Stomach (tissue), 9 donors: ENCODE measurements around the gene PACC1. TPM values are rescaled to one million over a fixed set of nuclear protein-coding genes. Genes with fewer than 3 reads are reported as not detected.

Source experiments
- DNase-seq, 2 donors: peaks; one replicate each; pipeline versions ENCODE4 v3.0.0 to v3.0.0-alpha.2; 2013 to 2019
- H3K27ac ChIP-seq, 5 donors: fragments of 200-600 bp in 4 of 5; sonication (generic) in 4 of 5; one replicate each; pipeline ENCODE4 v1.5.1; 2013 to 2019; ENCODE audit warnings: mild to moderate bottlenecking in 1 of 5, moderate library complexity in 1 of 5
- H3K27me3 ChIP-seq, 3 donors: fragments of 200-600 bp; sonication (generic); one replicate each; pipeline ENCODE4 v1.5.1; 2017 to 2019; ENCODE audit warnings: mixed run types in 1 of 3
- H3K36me3 ChIP-seq, 4 donors: fragments of 200-600 bp; sonication (generic); 1 replicate in 3 of 4; 2 replicates in 1 of 4; pipeline ENCODE4 v1.5.1; 2016 to 2019
- H3K4me1 ChIP-seq, 4 donors: fragments of 200-600 bp; sonication (generic); one replicate each; pipeline ENCODE4 v1.5.1; 2016 to 2019
- H3K4me3 ChIP-seq, 4 donors: fragments of 200-600 bp; sonication (generic) in 3 of 4; one replicate each; pipeline ENCODE4 v1.5.1; 2016 to 2019; ENCODE audit warnings: mild to moderate bottlenecking in 1 of 4
- H3K9me3 ChIP-seq, 4 donors: fragments of 200-600 bp; sonication (generic); one replicate each; pipeline ENCODE4 v1.5.1; 2016 to 2019
- EP300 ChIP-seq: sonication (generic); formaldehyde crosslinking; IDR thresholded peaks from one replicate; pipeline ENCODE4 v1.6.1; 2017; ENCODE audit warnings: antibody characterized with exemption
- POLR2A ChIP-seq, 4 donors: fragments of 450-650 bp; IDR thresholded peaks; one replicate each; pipeline ENCODE4 v1.6.1; 2016; ENCODE audit warnings: antibody characterized with exemption in 4 of 4, control low read depth in 2 of 4, mild to moderate bottlenecking in 1 of 4, moderate library complexity in 1 of 4
- POLR2AphosphoS5 ChIP-seq, 3 donors: sonication (generic); formaldehyde crosslinking; IDR thresholded peaks; one replicate each; pipeline ENCODE4 v1.6.1; 2016; ENCODE audit warnings: antibody characterized with exemption in 3 of 3
- WGBS, 5 donors: extraction: QIAGEN DNeasy Blood & Tissue Kit in 3 of 5; methylation state at CpG; one replicate each; pipeline versions ENCODE4 v1.1.5 to v1.1.7; 2013 to 2018; 5-methylcytosine and 5-hydroxymethylcytosine counted together
- intact Hi-C: fragments of 100-400 bp; cut with DNase I; formaldehyde crosslinking; loops from one replicate; pipeline ENCODE4 v1.15.1; 2023; ENCODE audit warnings: low total_unique reads
- polyA plus RNA-seq, 3 donors: library from polyadenylated mRNA; stranded (reverse); fragments of 200-250 nt; gene quantifications; one replicate each; pipeline ENCODE4 v1.2.3, GENCODE V29; 2013
- total RNA-seq, 5 donors: library from RNA; depleted of rRNA; stranded (reverse); fragments of >200 nt; gene quantifications; one replicate each; pipeline versions ENCODE4 v1.1.0 to v1.2.3, GENCODE V29; 2014 to 2016
- TF ChIP-seq, protein P1 (sequence below), 7 experiments: fragments of 450-650 bp in 4 of 7; fragments of 200-600 bp in 3 of 7; sonication (generic) in 3 of 7; IDR thresholded peaks; one replicate each; pipeline ENCODE4 v1.5.1; 2016 to 2019; ENCODE audit warnings: antibody characterized with exemption in 7 of 7, control low read depth in 2 of 7, mild to moderate bottlenecking in 1 of 7
- donor health status: healthy with polysubstance abuse.
- donor health status: Bipolar disorder and iron deficiency.
- donor health status: healthy.

PACC1 gene
- total and polyA plus RNA-seq, 8 donors, result 0.58 to 6.4 (median 2.0) TPM

DNA sequence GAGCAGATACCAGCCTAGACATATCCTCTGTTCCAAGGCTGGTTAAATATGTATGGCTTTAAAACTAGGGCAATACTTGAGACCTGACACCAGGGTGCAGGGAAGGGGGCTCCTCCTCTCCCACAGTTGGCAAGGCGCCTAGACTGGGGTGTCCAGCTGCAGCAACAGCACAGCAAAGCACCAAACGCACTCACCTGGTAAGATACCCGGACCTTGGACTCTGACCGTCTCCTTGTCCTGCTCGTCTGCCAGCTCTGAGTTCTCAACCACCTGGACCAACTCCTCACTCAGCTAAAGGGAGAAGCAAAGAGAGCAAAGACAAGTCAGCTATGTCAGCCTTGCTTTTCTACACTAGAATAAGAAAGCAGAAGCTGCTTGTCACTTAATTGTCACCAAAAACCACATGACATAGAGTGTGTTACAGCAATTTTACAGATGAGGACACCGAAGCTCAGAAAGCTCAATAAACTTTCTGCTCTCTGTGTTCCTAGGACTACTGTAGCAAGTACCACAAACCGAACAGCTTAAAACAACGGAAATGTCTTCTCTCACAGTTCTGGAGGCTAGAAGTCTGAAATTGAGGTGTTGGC lies 4.4 kb downstream of the PACC1 start:
- Histone ChIP-seq H3K9me3 (no peaks in the 10 kb centered on the region), H3K27me3 (no peaks in the 10 kb centered on the region), H3K36me3 (peaks cover 18 to 58% (median 48%) of the 10 kb centered on the region in 4 donors), H3K4me3 (no peak overlapping the region), H3K4me1 (peaks cover 5 to 21% (median 14%) of the 10 kb centered on the region in 4 donors), H3K27ac (no peak overlapping the region)
- intact Hi-C loops, result no loop called here
- DNase-seq, result no peak
- 91 to 95% (median 92%) methylated on average over 6 to 8 of the region's 8 CpGs for WGBS, 5 donors
- TF ChIP-seq POLR2AphosphoS5 (IDR thresholded peaks at IDR 0.05) (no peak), EP300 (no peak), POLR2A (IDR thresholded peaks at IDR 0.05) (no peak)
- TF ChIP-seq, protein P1, sequence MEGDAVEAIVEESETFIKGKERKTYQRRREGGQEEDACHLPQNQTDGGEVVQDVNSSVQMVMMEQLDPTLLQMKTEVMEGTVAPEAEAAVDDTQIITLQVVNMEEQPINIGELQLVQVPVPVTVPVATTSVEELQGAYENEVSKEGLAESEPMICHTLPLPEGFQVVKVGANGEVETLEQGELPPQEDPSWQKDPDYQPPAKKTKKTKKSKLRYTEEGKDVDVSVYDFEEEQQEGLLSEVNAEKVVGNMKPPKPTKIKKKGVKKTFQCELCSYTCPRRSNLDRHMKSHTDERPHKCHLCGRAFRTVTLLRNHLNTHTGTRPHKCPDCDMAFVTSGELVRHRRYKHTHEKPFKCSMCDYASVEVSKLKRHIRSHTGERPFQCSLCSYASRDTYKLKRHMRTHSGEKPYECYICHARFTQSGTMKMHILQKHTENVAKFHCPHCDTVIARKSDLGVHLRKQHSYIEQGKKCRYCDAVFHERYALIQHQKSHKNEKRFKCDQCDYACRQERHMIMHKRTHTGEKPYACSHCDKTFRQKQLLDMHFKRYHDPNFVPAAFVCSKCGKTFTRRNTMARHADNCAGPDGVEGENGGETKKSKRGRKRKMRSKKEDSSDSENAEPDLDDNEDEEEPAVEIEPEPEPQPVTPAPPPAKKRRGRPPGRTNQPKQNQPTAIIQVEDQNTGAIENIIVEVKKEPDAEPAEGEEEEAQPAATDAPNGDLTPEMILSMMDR (IDR thresholded peaks at IDR 0.05), result no peak

DNA sequence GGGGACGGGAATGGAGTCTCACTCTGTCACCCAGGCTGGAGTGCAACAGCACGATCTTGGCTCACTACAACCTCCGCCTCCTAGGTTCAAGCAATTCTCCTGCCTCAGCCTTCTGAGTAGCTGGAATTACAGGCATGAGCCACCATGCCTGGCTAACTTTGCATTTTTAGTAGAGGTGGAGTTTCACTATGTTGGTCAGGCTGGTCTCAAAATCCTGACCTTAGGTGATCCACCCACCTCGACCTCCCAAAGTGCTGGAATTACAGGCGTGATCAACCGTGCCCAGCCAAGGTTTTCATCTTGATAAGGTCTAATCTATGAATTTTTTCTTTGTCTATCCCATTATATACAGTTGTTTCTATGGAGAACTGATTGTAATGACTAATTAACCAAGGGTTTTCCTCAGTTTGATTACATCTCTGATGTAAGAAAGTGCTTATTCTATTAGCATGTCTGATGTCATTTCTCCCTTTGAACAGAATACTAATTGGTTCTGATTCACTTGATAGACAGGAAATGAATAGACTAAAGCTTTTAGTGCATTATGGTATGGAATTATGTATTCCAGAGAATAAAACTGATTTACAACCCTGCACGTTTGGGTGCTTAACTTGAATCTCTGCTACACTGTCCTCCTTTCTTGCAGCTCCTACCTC lies 11.9 kb downstream of the PACC1 start:
- peaks cover 0 to under 1% (median 0%) of the 10 kb centered on the region in 4 donors for H3K9me3 ChIP-seq
- H3K27me3 ChIP-seq, result no peaks in the 10 kb centered on the region
- intact Hi-C loops, result no loop called here
- WGBS, 5 donors, result 78 to 86% (median 83%) methylated on average over 7 of the region's 7 CpGs
- H3K4me1 ChIP-seq, result no peaks in the 10 kb centered on the region
- TF ChIP-seq POLR2AphosphoS5 (IDR thresholded peaks at IDR 0.05) (no peak), EP300 (no peak), POLR2A (IDR thresholded peaks at IDR 0.05) (no peak)
- TF ChIP-seq, protein P1 (IDR thresholded peaks at IDR 0.05), result no peak
- H3K27ac ChIP-seq, result no peak overlapping the region
- no peak for DNase-seq
- peaks cover 0 to 29% (median 14%) of the 10 kb centered on the region in 4 donors for H3K36me3 ChIP-seq
- H3K4me3 ChIP-seq, result no peak overlapping the region

- DNase-seq, result no peak
- H3K36me3 ChIP-seq, result peaks cover 0 to 22% (median 8%) of the 10 kb centered on the region in 4 donors
- H3K4me1 ChIP-seq, result no peaks in the 10 kb centered on the region
- 74 to 83% (median 82%) methylated on average over 7 of the region's 7 CpGs for WGBS, 5 donors
- H3K4me3 ChIP-seq, result no peak overlapping the region
- no peaks in the 10 kb centered on the region for H3K27me3 ChIP-seq
- H3K27ac ChIP-seq, result no peak overlapping the region
- H3K9me3 ChIP-seq, result peaks cover 0 to 9% (median 4%) of the 10 kb centered on the region in 4 donors
- intact Hi-C loops, result no loop called here
- TF ChIP-seq POLR2AphosphoS5 (IDR thresholded peaks at IDR 0.05), result no peak
Measured at GRCh38 chr1:212401838-212402582, 12.7 kb downstream of the PACC1 start.

GRCh38 chr1:212401042-212401441 lies 13.6 kb downstream of the PACC1 start:
- intact Hi-C loops, result no loop called here
- Histone ChIP-seq H3K27ac (no peak overlapping the region), H3K27me3 (no peaks in the 10 kb centered on the region), H3K4me3 (no peak overlapping the region), H3K4me1 (no peaks in the 10 kb centered on the region), H3K36me3 (peaks cover 0 to 12% (median under 1%) of the 10 kb centered on the region in 4 donors), H3K9me3 (peaks cover 0 to 18% (median 8%) of the 10 kb centered on the region in 4 donors)
- no peak for DNase-seq
- 92 to 98% (median 97%) methylated on average over 4 of the region's 4 CpGs for WGBS, 5 donors
- TF ChIP-seq POLR2A (IDR thresholded peaks at IDR 0.05), result no peak
- TF ChIP-seq, protein P1 (IDR thresholded peaks at IDR 0.05), result no peak
- TF ChIP-seq POLR2AphosphoS5 (IDR thresholded peaks at IDR 0.05), result no peak
- no peak for TF ChIP-seq EP300
